NCI-H2171 treated with DMSO at 0.1 percent for 48 hours (cell line): ENCODE data around the gene SFXN5.
A peak's percentile ranks its signal among the peaks of the same experiment; 100 is the strongest.

Experiments used
- DNase-seq: peaks from one replicate; lab custom pipeline; 2025; lab: John Stamatoyannopoulos, UW

The SFXN5 gene

GRCh38 chr2:73053316-73054114 lies 18.0 kb downstream of the SFXN5 start:
- no peak for DNase-seq

- no peak for DNase-seq
Measured at GRCh38 chr2:73050121-73050545, 21.4 kb downstream of the SFXN5 start.

DNA sequence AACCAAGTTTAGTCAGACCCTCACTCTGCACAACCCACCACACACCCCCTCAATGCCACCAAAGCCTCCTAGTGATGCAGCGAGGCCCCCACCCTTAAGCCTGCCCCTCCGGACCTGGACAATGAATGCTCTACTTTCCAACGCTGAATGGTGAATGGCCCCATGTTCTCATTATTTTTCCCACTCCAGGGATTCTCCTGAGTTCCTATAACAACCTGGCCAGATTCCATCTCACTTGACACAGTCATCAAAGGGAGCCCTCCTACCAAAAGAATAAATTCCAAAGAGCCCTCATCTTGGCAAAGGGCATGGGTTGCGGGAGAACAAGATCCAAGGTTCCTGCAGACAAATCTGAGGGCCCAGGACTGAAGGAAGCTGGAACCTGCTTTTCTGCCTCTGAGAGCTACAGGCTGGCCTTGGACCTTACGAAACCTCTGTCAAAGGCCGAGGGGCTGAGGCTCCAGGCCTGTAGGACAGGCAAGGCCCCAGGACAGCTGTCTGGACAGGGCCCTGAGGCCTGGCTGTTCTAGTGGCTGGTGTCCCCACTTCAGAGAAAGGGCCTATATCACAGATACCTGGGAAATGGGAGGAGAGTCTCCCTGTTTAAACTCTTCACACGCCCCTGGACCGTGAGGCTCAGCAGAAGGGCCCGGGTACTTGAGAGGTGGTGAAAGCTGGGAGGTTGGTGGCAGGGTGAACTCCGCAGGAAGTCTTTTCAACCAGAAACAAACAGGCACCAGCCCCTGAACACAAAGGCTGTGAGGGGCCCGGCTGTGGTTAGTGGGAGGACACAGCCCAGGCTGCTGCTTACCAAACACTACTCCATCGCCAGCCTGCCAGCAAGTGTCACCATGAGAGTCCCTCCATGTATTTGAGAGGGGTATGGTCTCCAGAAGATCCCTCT lies 27.3 kb downstream of the SFXN5 start:
- no peak for DNase-seq

- no peak for DNase-seq
Measured at GRCh38 chr2:73043276-73043675, 28.2 kb downstream of the SFXN5 start.

- no peak for DNase-seq
Measured at GRCh38 chr2:73037947-73038585, 33.4 kb downstream of the SFXN5 start.

DNA sequence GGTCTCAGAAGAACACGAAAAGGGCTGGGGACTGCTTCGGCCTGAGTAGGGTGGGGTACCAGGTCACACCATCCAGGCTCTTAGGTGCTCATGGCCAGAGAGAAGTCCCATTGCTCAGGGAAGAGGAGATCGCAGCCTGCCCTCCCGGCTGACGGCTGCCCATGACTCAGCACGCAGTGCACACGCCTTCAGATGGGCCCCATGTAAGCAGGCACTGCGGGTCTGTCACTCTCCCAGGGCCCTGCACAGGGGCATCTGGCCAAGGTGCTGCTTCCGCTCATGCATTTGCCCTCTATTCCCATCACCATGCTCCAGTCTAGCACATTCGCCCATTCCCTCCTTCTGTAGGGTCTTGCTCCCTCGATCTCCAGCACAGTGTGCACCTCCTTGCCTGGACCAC lies 34.7 kb downstream of the SFXN5 start:
- DNase-seq: no peak

GRCh38 chr2:73035899-73036711 lies 35.4 kb downstream of the SFXN5 start:
- no peak for DNase-seq

DNA sequence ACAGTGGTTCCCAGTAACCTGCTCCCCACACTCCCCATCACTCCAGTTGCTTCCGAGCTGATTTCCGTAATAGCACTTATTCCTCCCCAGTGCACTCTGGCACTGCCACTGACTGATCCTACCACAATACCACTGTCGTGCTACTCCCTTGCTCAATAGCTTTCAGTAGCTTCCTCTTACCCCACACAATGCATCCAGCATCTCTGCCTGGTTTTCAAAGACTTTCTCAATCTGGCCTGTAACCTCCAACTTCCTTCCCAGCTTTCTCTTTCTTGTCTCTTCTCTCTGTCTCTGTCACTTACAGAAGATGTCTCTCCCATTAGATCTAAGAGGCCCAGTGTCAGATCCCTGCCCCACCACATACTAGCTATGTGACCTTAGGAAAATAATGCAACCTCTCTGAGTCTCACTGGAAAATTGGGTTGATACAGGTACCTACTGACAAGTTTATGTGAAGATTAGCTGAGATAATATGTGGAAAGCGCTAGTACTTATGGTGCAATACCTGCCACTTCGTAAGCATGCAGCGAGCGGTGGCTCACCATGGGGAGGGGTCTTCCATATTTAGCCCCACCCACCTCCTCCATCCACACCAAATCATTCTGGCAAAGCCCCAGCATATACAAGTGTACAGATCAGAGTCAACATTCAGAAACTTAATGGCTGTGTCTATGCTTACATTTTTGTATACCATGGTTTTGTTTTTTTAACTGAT lies 36.7 kb downstream of the SFXN5 start:
- DNase-seq: no peak

GRCh38 chr2:73033766-73034381 lies 37.6 kb downstream of the SFXN5 start:
- DNase-seq: no peak

- DNase-seq: no peak
Measured at GRCh38 chr2:73033142-73033765, 38.3 kb downstream of the SFXN5 start.

DNA sequence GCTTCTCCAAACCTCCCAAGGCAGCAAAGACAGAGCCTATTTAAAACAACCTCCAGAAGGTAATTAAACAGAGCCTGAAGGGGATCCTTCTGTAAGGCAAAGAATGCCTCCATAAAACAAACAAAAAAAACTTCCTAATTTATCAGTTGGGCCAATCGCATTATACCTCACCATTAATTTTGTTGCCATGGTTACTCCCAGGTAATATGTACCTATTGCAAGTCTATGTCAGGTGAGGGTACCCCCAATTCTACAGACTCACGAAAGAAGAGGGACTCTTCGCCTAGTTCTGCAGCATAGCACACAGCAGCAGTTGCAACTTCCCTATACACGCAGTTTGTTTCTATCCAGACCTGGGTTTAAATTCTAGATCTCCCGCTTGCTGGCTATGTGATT lies 38.8 kb downstream of the SFXN5 start:
- DNase-seq: no peak

DNA sequence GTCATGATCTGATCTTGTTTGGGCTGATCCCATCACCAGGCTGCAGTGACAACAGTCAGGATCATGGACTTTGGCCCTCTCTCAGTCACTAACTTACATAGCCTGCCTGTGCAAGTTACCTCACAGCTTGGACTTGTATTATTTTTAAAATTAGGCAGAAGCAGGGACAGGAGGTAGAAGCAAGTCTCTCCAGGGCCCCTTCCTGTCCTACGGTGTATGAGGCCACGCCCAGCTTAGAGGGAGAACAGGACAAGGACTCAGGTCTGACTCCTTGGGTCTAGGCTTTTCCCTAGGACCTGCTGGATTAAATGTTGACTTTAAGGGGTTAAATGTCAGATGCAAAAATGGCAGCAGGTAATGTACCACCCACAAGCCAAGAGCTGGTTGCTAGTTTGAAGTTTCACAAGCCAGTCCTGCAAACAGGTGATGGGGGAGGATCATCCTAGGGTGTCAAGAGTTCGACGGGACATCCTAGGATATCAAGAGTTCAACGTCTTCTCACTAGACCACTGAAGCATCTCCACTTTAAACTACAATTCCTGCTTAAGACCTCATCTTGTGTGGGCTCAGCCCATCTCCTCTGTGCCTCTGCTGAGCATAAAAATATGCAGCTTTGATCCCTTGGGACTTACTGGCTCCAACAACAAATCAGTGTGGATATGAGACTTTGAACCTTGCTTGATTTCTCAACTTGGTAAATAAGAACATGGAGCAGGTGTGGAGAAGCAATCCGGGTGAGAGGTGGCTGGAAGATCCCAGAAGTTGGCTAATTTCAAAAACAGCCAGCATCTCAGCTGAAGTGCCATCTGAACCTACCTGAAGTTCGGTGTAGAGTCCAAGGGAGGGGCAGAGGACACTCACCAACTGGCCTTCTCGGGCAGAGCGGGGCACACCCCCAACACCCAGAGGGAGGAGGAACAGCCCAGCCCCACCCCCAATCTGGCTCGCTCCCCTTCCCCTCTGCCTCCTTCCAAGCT lies 39.5 kb downstream of the SFXN5 start:
- DNase-seq: no peak

DNA sequence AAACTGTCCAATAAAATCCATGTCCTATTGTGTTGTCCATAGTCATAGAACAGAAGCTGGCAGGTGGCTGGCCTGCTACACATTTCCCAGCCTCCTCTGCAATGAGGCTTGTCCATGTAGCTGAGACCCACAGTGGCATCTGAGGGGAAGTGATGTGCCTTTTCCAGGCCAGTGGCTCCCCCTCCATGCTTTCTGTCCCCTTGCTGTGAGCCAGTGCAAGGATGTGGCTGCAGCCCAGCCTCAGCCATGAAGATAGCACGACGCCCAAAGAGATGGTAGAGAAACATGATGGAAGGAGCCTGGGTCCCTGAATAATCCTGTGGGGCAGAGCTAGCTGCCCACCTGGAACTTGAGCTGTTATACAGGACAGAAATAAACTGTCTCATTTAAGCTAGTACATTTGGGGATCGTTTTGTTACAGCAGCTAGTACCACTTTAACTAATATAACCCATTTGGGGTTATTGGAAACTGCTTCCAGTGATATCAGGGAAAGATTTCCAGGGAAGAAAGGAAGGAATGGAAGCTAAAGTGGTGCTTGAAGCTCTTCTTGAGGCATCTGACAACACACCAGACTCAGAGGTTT lies 40.3 kb downstream of the SFXN5 start:
- no peak for DNase-seq

- DNase-seq: peak; percentile 81
Measured at GRCh38 chr2:73028841-73029240, 42.7 kb downstream of the SFXN5 start.

GRCh38 chr2:73027340-73027739 lies 44.2 kb downstream of the SFXN5 start:
- no peak for DNase-seq

- DNase-seq: no peak
Measured at GRCh38 chr2:73023497-73023896, 48.0 kb downstream of the SFXN5 start.

GRCh38 chr2:73022024-73022568 lies 49.4 kb downstream of the SFXN5 start:
- DNase-seq: no peak

- DNase-seq: no peak
Measured at GRCh38 chr2:73021371-73022010, 50.0 kb downstream of the SFXN5 start.
